B cell (primary cell): ENCODE measurements around the gene CTSD. TPM values are rescaled to one million over a fixed set of nuclear protein-coding genes. Genes with fewer than 3 reads are reported as not detected.

Experiments
- ATAC-seq: fragments of 200-7000 bp; cut with Tn5 transposase; one replicate; pipeline ENCODE4 v1.10.0; 2021; ENCODE audit warnings: low read depth, mild to moderate bottlenecking, moderate number of reproducible peaks, moderate library complexity
- CTCF ChIA-PET: fragments of 350-600 bp; sonication (Branson Sonifier 250); formaldehyde crosslinking; loops from one replicate; lab custom pipeline; 2021; ENCODE audit warnings: antibody characterized with exemption, inconsistent platforms; lab: Charles Lee
- POLR2A ChIA-PET: fragments of 350-600 bp; sonication (Branson Sonifier 250); formaldehyde crosslinking; loops from one replicate; lab custom pipeline; 2021; ENCODE audit warnings: antibody characterized with exemption; lab: Charles Lee
- DNase-seq: peaks from one replicate; pipeline ENCODE4 v3.0.0; 2013
- H2AFZ ChIP-seq: 2 replicates; pipeline ENCODE4 v1.6.1; 2012; ENCODE audit warnings: mild to moderate bottlenecking, low read depth, low read length; ENCODE audit not compliant: insufficient read depth, poor library complexity, severe bottlenecking
- H3K27ac ChIP-seq, 2 donors: 1 replicate in 1 of 2; 2 replicates in 1 of 2; pipeline ENCODE4 v1.5.1; 2012 to 2013; ENCODE audit warnings: low read length in 2 of 2, mild to moderate bottlenecking in 2 of 2, moderate library complexity in 1 of 2
- H3K27me3 ChIP-seq, 4 experiments: fragments of 200-600 bp in 1 of 4; sonication (generic) in 1 of 4; replicated peaks in 1 of 4; 1 replicate in 2 of 4; 2 replicates in 2 of 4; pipeline versions ENCODE4 v1.6.1 to v1.7.0; 2013 to 2016; ENCODE audit warnings: low read length in 3 of 4, mild to moderate bottlenecking in 2 of 4, mixed read lengths in 1 of 4, moderate library complexity in 1 of 4; ENCODE audit not compliant: insufficient read depth in 4 of 4, control insufficient read depth in 3 of 4; ENCODE audit errors: control extremely low read depth in 1 of 4
- H3K36me3 ChIP-seq, 2 experiments: replicated peaks in 1 of 2; 1 replicate in 1 of 2; 2 replicates in 1 of 2; pipeline versions ENCODE4 v1.6.1 to v1.7.1; 2013; ENCODE audit warnings: low read length in 1 of 2; ENCODE audit not compliant: insufficient read depth in 2 of 2, control insufficient read depth in 1 of 2; ENCODE audit errors: control extremely low read depth in 1 of 2, extremely low read depth in 1 of 2
- H3K4me1 ChIP-seq, 2 donors: fragments of 200-600 bp in 1 of 2; sonication (generic) in 1 of 2; 1 replicate in 1 of 2; 2 replicates in 1 of 2; pipeline versions ENCODE4 v1.5.1 to v1.6.1; 2013 to 2017; ENCODE audit warnings: low read length in 2 of 2; ENCODE audit not compliant: control insufficient read depth in 2 of 2, insufficient read depth in 2 of 2
- H3K4me2 ChIP-seq: replicated peaks from 2 replicates; pipeline ENCODE3; 2012; ENCODE audit warnings: mild to moderate bottlenecking, low read depth, low read length; ENCODE audit not compliant: poor library complexity, severe bottlenecking
- H3K4me3 ChIP-seq, 5 experiments: fragments of 200-600 bp in 1 of 5; sonication (generic) in 1 of 5; 1 replicate in 3 of 5; 2 replicates in 2 of 5; pipeline versions ENCODE4 v1.5.1 to v1.7.0; 2011 to 2016; ENCODE audit warnings: low read length in 4 of 5, mild to moderate bottlenecking in 4 of 5, low read depth in 2 of 5, control low read depth in 1 of 5, moderate library complexity in 1 of 5; ENCODE audit not compliant: insufficient read depth in 1 of 5; ENCODE audit errors: control extremely low read depth in 1 of 5, extremely low read depth in 1 of 5
- H3K79me2 ChIP-seq: fragments of 200-600 bp; sonication (generic); one replicate; pipeline ENCODE4 v1.6.0; 2016; ENCODE audit warnings: low read length; ENCODE audit not compliant: control insufficient read depth, insufficient read depth
- H3K9ac ChIP-seq: fragments of 200-600 bp; sonication (generic); 2 replicates; pipeline ENCODE4 v1.6.1; 2017; ENCODE audit warnings: mild to moderate bottlenecking, low read length, moderate library complexity
- H3K9me3 ChIP-seq, 3 donors: one replicate each; pipeline versions ENCODE4 v1.6.1 to v1.7.1; 2013; ENCODE audit warnings: low read length in 2 of 3; ENCODE audit not compliant: control insufficient read depth in 2 of 3, insufficient read depth in 1 of 3; ENCODE audit errors: control extremely low read depth in 1 of 3
- H4K20me1 ChIP-seq: 2 replicates; pipeline ENCODE4 v1.6.0; 2012; ENCODE audit warnings: mild to moderate bottlenecking, low read length; ENCODE audit not compliant: insufficient read depth, control insufficient read depth, poor library complexity, severe bottlenecking
- H3K27ac Mint-ChIP-seq: one replicate; pipeline ENCODE4 v1.8.0; 2021; ENCODE audit warnings: mixed read lengths
- H3K27me3 Mint-ChIP-seq: one replicate; pipeline ENCODE4 v1.8.0; 2021; ENCODE audit warnings: mixed read lengths
- H3K4me1 Mint-ChIP-seq: one replicate; pipeline ENCODE4 v1.8.0; 2021; ENCODE audit warnings: mixed read lengths
- H3K4me3 Mint-ChIP-seq: one replicate; pipeline ENCODE4 v1.8.0; 2021; ENCODE audit warnings: mixed read lengths
- H3K9me3 Mint-ChIP-seq: one replicate; pipeline ENCODE4 v1.8.0; 2022; ENCODE audit warnings: mixed read lengths; ENCODE audit not compliant: insufficient read depth
- EZH2 ChIP-seq: IDR thresholded peaks from 2 replicates; pipeline ENCODE4 v1.6.1; 2012; ENCODE audit warnings: borderline replicate concordance, low read depth, mild to moderate bottlenecking, moderate library complexity, low read length; ENCODE audit not compliant: insufficient read depth, poor library complexity, severe bottlenecking
- WGBS: methylation state at CpG from one replicate; pipeline ENCODE4 v1.1.5; 2013; ENCODE audit warnings: missing lambda C conversion rate; ENCODE audit not compliant: insufficient coverage; 5-methylcytosine and 5-hydroxymethylcytosine counted together
- intact Hi-C: fragments of 100-400 bp; cut with micrococcal nuclease; formaldehyde crosslinking; loops from one replicate; pipeline ENCODE4 v1.10.0; 2022
- polyA plus RNA-seq: library from polyadenylated mRNA; depleted of rRNA; stranded (reverse); fragments of >200 nt; gene quantifications from 2 replicates; pipeline ENCODE4 v1.2.3, GENCODE V29; 2012
- total RNA-seq, 2 donors: library from RNA; stranded (reverse); fragments of 120-200 nt in 1 of 2; gene quantifications; 1 replicate in 1 of 2; 2 replicates in 1 of 2; pipeline versions ENCODE4 v1.2.3 to v1.2.4, GENCODE V29; 2013 to 2022
- TF ChIP-seq, protein P1 (sequence below): fragments of 200-600 bp; IDR thresholded peaks from one replicate; pipeline ENCODE4 v1.8.0; 2022; ENCODE audit warnings: antibody characterized with exemption, mild to moderate bottlenecking

CTSD gene
- total and polyA plus RNA-seq, 2 donors (not counting 1 experiment from before 2014, with no cell fraction given), result 42.2 to 83.5 TPM

DNA sequence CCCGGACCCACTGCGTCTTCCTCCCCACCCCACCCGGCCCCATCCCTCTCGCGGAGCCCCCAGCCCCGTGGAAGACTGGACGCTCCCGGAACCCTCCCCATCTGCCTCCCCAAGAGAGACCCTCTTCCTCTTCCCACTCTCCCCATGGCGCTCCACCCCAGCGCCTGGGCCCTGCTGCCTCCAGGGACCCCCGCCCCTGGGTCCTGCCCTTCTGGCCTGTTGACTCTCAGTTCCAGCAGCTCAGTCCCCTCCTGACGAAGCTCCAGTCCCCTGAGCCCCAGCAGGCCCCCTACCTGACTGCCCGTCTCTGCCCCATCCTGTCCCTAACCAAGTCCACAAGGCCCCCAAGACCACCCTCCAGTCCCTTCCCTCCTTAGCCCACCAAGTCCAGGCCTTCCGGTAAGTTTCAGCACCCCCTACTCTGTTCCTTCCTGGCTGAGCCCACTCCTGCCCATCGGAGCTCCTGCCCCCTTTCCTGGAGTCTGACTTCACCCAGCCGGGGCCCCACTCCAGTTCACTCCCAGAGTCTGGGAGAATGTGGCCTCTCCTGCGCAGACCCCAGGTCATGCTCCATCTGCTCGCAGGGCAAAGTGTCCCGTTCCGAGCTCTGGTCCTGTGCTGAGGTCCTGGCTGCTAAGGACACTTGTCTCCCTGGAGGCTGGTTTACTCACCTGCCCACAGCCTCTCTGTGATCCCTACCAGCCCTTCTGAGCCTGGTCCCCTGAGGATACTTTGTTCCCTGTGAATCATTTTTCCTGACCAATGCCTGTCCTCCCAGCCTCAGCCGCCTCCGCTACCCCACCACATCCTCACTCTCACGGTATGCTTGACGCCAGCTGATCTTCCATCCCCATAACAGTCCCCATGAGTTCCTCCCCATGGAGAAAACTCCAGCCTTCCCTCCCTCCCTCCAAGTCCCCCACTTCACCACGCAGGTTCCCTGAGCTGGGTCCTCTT lies 14.1 kb downstream of the CTSD start:
- no peak for DNase-seq
- Mint-ChIP-seq H3K4me3 (peak overlapping the region; percentile 23), H3K27me3 (peaks cover 12% of the 10 kb centered on the region), H3K9me3 (peaks cover 8% of the 10 kb centered on the region), H3K27ac (no peak overlapping the region), H3K4me1 (peaks cover 9% of the 10 kb centered on the region)
- Histone ChIP-seq H4K20me1 (no peaks in the 10 kb centered on the region), H3K27ac (no peak overlapping the region), H3K9ac (no peak overlapping the region), H3K4me1 (peaks cover 0 to 6% of the 10 kb centered on the region in 2 donors), H3K27me3 (peaks cover 0 to 17% (median 2%) of the 10 kb centered on the region in 4 experiments), H3K4me3 (no peak overlapping the region), H3K79me2 (no peaks in the 10 kb centered on the region), H2AFZ (no peak overlapping the region), H3K36me3 (peaks cover 0 to 6% of the 10 kb centered on the region in 2 experiments), H3K9me3 (peaks cover 0 to 12% (median 0%) of the 10 kb centered on the region in 3 donors), H3K4me2 (peak overlapping the region; percentile 12)
- CTCF ChIA-PET, result interaction anchor here (2.0 kb wide), 1 partner anchor 56 kb away, joined by 5 read pairs; no protein-coding TSS in a partner anchor
- WGBS, result 62% methylated on average over 25 of the region's 25 CpGs
- POLR2A ChIA-PET, result no interaction called here
- no peak for TF ChIP-seq EZH2
- TF ChIP-seq, protein P1, sequence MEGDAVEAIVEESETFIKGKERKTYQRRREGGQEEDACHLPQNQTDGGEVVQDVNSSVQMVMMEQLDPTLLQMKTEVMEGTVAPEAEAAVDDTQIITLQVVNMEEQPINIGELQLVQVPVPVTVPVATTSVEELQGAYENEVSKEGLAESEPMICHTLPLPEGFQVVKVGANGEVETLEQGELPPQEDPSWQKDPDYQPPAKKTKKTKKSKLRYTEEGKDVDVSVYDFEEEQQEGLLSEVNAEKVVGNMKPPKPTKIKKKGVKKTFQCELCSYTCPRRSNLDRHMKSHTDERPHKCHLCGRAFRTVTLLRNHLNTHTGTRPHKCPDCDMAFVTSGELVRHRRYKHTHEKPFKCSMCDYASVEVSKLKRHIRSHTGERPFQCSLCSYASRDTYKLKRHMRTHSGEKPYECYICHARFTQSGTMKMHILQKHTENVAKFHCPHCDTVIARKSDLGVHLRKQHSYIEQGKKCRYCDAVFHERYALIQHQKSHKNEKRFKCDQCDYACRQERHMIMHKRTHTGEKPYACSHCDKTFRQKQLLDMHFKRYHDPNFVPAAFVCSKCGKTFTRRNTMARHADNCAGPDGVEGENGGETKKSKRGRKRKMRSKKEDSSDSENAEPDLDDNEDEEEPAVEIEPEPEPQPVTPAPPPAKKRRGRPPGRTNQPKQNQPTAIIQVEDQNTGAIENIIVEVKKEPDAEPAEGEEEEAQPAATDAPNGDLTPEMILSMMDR, result no peak
- ATAC-seq, result no peak
- intact Hi-C loops, result no loop called here
